ENCODE measurements around the gene BTK. TPM values are rescaled to one million over a fixed set of nuclear protein-coding genes. Genes with fewer than 3 reads are reported as not detected.

The BTK gene
- total and polyA plus RNA-seq, 9 of the 15 experiments (the other 6 are each of a cell fraction or from before 2014, with no cell fraction given): 14.9 to 93.4 (median 65.2) TPM

DNA sequence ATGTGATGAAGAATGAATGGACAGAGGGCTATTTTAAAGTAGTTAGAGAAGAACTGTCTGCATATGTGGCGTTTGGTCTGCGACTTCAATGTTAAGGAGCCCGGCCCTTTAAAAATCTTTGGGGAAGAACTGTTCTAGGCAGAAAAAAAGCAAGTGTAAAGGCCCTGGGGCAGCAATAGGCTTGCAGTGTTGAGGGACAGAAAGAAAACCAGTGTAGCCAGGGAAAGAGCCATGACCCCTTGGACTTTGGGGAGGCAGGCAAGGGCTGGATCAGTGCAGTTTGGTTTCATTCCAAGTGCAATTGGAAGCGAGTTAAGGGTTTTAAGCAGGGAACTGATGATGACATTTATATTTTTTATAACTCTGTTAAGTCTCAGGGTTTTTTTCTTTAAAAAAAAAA, 13.8 kb upstream of the BTK start:
- Histone ChIP-seq H3K4me1 (replicated peaks in 1 of 2; ENCODE audit: control insufficient read depth in 2 of 2, insufficient read depth in 2 of 2, low read length in 2 of 2) (no peaks in the 10 kb centered on the region; a peak in 1 of 5 replicates), H3K27me3 (ENCODE audit: control insufficient read depth in 2 of 2, insufficient read depth in 2 of 2, low read length in 2 of 2) (no peaks in the 10 kb centered on the region), H3K4me2 (ENCODE audit: insufficient read depth, low read length) (no peak overlapping the region), H3K9me3 (replicated peaks; ENCODE audit: control insufficient read depth, insufficient read depth, low read depth, low read length) (no peaks in the 10 kb centered on the region), H3K79me2 (ENCODE audit: control insufficient read depth, insufficient read depth, low read length) (peaks cover 8% of the 10 kb centered on the region), H4K20me1 (replicated peaks; ENCODE audit: control insufficient read depth, insufficient read depth, low read length) (peaks cover 5% of the 10 kb centered on the region; the same call in 1 of the 2 replicates), H3K9me1 (ENCODE audit: control insufficient read depth, insufficient read depth, low read length) (no peaks in the 10 kb centered on the region), H3K4me3 (no peak overlapping the region), H3K9ac (ENCODE audit: insufficient read depth in 1 of 2, low read depth in 2 of 2, low read length in 2 of 2) (no peak overlapping the region), H2AFZ (ENCODE audit: low read depth, low read length) (no peak overlapping the region), H3K36me3 (ENCODE audit: control insufficient read depth, insufficient read depth, low read length) (peaks cover 63% of the 10 kb centered on the region), H3K27ac (ENCODE audit: extremely low read depth, low read depth, low read length) (no peak overlapping the region)
- in situ Hi-C loops (cut with MboI) (no loop called here), intact Hi-C loops (cut with micrococcal nuclease) (no loop called here)
- 82% methylated on average over 4 of the region's 4 CpGs for WGBS (ENCODE audit: insufficient coverage, low coverage, missing lambda C conversion rate)
- peak; percentile 21 for TF ChIP-seq RBM25 (IDR thresholded peaks at IDR 0.05; ENCODE audit: low read depth, low read length, severe bottlenecking)
- no peak for TF ChIP-seq ZNF3 (CRISPR knock-in tag; IDR thresholded peaks at IDR 0.05)
- ATAC-seq (no peak), FAIRE-seq (no peak), DNase-seq (ENCODE audit: extremely low read depth in 1 of 4, low spot score in 3 of 4) (no peak)
- POLR2A ChIA-PET: interaction anchor here (1.3 kb wide), 1 partner anchor 9 kb away, joined by 12 read pairs; the partner anchor contains the start of gene RPL36A
- no TSS peak for BruUV-seq (replicated peaks)
- CTCF ChIA-PET (ENCODE audit: low intra/inter-chr PET ratio): no interaction called here

DNA sequence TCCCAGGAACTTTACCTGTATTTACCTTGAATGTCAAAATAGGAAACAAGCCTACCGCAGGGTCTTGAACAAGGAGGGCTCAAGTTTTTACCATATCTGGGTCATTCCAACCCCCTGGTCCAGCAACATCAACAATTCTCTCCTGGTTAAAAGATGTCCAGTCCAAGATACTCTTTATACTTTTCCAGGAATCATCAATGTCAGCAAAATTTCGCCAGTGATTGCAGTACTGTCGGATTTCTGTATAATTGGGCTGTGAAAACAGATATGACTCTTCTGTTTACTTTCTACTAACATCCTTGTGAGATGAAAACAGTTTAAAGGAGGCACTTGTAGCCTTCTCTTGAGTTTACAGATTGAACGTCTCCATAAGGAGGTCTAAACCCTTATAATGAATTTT, 12.7 kb upstream of the BTK start:
- FAIRE-seq (no peak), DNase-seq (ENCODE audit: extremely low read depth in 1 of 4, low spot score in 3 of 4) (no peak), ATAC-seq (no peak)
- in situ Hi-C loops (cut with MboI) (no loop called here), intact Hi-C loops (cut with micrococcal nuclease) (no loop called here)
- TF ChIP-seq MAFG (tag; conservative IDR thresholded peaks at IDR 0.05) (peak; percentile 47), MAFF (IDR thresholded peaks at IDR 0.05; ENCODE audit: low read length) (peak; percentile 59; the same call in 1 of the 2 replicates), ZNF274 (IDR thresholded peaks at IDR 0.05; ENCODE audit: borderline replicate concordance, low read depth, low read length) (no peak), ZBED1 (IDR thresholded peaks at IDR 0.05) (no peak), C11orf30 (IDR thresholded peaks at IDR 0.05; ENCODE audit: low read depth) (peak; percentile 74), ZNF316 (IDR thresholded peaks at IDR 0.05) (peak; percentile 80), MAFK (IDR thresholded peaks at IDR 0.05; ENCODE audit: low read length) (peak; percentile 28; the same call in 1 of the 2 replicates)
- Histone ChIP-seq H3K4me1 (replicated peaks in 1 of 2; ENCODE audit: control insufficient read depth in 2 of 2, insufficient read depth in 2 of 2, low read length in 2 of 2) (peaks cover 0 to under 1% of the 10 kb centered on the region in 2 experiments; a peak in 2 of 5 replicates), H3K79me2 (ENCODE audit: control insufficient read depth, insufficient read depth, low read length) (peaks cover 5% of the 10 kb centered on the region), H3K4me3 (no peak overlapping the region), H3K9ac (ENCODE audit: insufficient read depth in 1 of 2, low read depth in 2 of 2, low read length in 2 of 2) (no peak overlapping the region), H3K4me2 (ENCODE audit: insufficient read depth, low read length) (no peak overlapping the region), H3K9me3 (replicated peaks; ENCODE audit: control insufficient read depth, insufficient read depth, low read depth, low read length) (no peaks in the 10 kb centered on the region), H4K20me1 (replicated peaks; ENCODE audit: control insufficient read depth, insufficient read depth, low read length) (peaks cover 5% of the 10 kb centered on the region; the same call in 1 of the 2 replicates), H3K27ac (ENCODE audit: extremely low read depth, low read depth, low read length) (no peak overlapping the region), H2AFZ (ENCODE audit: low read depth, low read length) (no peak overlapping the region), H3K27me3 (ENCODE audit: control insufficient read depth in 2 of 2, insufficient read depth in 2 of 2, low read length in 2 of 2) (no peaks in the 10 kb centered on the region), H3K9me1 (ENCODE audit: control insufficient read depth, insufficient read depth, low read length) (no peaks in the 10 kb centered on the region), H3K36me3 (ENCODE audit: control insufficient read depth, insufficient read depth, low read length) (peaks cover 67% of the 10 kb centered on the region)
- no TSS peak for BruUV-seq (replicated peaks)
- WGBS (ENCODE audit: insufficient coverage, low coverage, missing lambda C conversion rate): 52% methylated on average over 4 of the region's 4 CpGs
- CTCF ChIA-PET (ENCODE audit: low intra/inter-chr PET ratio): no interaction called here
- POLR2A ChIA-PET: interaction anchor here (1.1 to 3.4 kb wide), 3 partner anchors 8 to 10 kb away, joined by 6 to 20 read pairs (median 12); partner anchors contain the start of genes GLA, HNRNPH2 and RPL36A
